Peyer's patch (tissue), 4 donors: Measurements from ENCODE around the gene PBRM1.

Source experiments
- CTCF ChIP-seq, 6 experiments: fragments of 450-650 bp in 4 of 6; fragments of 200-600 bp in 2 of 6; sonication (generic) in 1 of 6; IDR thresholded peaks; one replicate each; pipeline ENCODE4 v1.5.1; 2017 to 2019; ENCODE audit warnings: antibody characterized with exemption in 6 of 6, mild to moderate bottlenecking in 3 of 6, moderate library complexity in 1 of 6
- POLR2A ChIP-seq, 2 donors: fragments of 450-650 bp; IDR thresholded peaks; one replicate each; pipeline ENCODE4 v1.5.1; 2017; ENCODE audit warnings: antibody characterized with exemption in 2 of 2, mild to moderate bottlenecking in 2 of 2, moderate library complexity in 2 of 2

GRCh38 chr3:52684184-52684583, 1.5 kb downstream of the PBRM1 start:
- no peak for TF ChIP-seq CTCF (IDR thresholded peaks at IDR 0.05)
- TF ChIP-seq POLR2A (IDR thresholded peaks at IDR 0.05), result no peak
